ENCODE measurements around the gene SLC39A6.

DNA sequence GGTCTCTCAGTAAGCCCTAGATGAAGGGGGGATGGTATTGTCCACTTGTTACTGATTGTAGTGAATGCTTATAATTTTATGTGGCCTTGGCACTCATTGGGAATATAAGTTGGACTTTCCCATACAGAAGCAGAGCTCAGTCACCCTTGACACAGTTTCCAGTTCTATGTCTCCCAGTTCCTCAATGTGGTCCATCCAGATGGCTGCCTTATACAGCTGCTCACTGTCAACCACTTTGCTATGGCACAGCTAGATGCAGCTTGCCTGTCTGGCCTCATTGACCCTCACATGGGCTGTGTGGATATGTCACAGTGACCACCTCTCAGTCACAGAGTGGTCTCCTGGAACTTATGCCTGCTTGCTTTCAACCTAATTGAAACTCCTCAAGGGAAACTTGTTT, 21.7 kb downstream of the SLC39A6 start:
- TF ChIP-seq, protein P1, sequence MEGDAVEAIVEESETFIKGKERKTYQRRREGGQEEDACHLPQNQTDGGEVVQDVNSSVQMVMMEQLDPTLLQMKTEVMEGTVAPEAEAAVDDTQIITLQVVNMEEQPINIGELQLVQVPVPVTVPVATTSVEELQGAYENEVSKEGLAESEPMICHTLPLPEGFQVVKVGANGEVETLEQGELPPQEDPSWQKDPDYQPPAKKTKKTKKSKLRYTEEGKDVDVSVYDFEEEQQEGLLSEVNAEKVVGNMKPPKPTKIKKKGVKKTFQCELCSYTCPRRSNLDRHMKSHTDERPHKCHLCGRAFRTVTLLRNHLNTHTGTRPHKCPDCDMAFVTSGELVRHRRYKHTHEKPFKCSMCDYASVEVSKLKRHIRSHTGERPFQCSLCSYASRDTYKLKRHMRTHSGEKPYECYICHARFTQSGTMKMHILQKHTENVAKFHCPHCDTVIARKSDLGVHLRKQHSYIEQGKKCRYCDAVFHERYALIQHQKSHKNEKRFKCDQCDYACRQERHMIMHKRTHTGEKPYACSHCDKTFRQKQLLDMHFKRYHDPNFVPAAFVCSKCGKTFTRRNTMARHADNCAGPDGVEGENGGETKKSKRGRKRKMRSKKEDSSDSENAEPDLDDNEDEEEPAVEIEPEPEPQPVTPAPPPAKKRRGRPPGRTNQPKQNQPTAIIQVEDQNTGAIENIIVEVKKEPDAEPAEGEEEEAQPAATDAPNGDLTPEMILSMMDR (IDR thresholded peaks at IDR 0.05; ENCODE audit: insufficient read depth, low read depth, low read length): no peak
- no peak for TF ChIP-seq EZH2 (IDR thresholded peaks at IDR 0.05; ENCODE audit: insufficient read depth, low read length)

Data from astrocyte (in vitro differentiated cells and primary cell).